ENCODE measurements around the gene DCTN2. TPM values are rescaled to one million over a fixed set of nuclear protein-coding genes. Genes with fewer than 3 reads are reported as not detected.
"Not testable (repeated sequence)": the region's sequence is repeated elsewhere in the genome, so short reads cannot be mapped to it uniquely, and the experiment has no call there.

The DCTN2 gene
- total and polyA plus RNA-seq, 2 donors (not counting 3 experiments of a cell fraction or from before 2014, with no cell fraction given) = 146 to 161 TPM

- intact Hi-C loops (cut with micrococcal nuclease); H3K79me2 ChIP-seq (ENCODE audit: control insufficient read depth, insufficient read depth, low read length); H2AFZ ChIP-seq (ENCODE audit: low read depth, low read length); H3K4me1 ChIP-seq (ENCODE audit: control insufficient read depth, extremely low read depth, insufficient read depth, low read length); H3K9me1 ChIP-seq (replicated peaks; ENCODE audit: control insufficient read depth, extremely low read depth, insufficient read depth, low read length); H3K9ac ChIP-seq (replicated peaks; ENCODE audit: extremely low read depth, insufficient read depth, low read length); H3K9me3 ChIP-seq (replicated peaks; ENCODE audit: control insufficient read depth, insufficient read depth, low read length); H3K27ac ChIP-seq (ENCODE audit: insufficient read depth, low read depth, low read length); CTCF ChIA-PET; DNase-seq (ENCODE audit: low read depth, low spot score); H3K4me3 ChIP-seq (replicated peaks in 1 of 3; ENCODE audit: insufficient read depth in 1 of 3, low read depth in 1 of 3, low read length in 3 of 3); H4K20me1 ChIP-seq (replicated peaks; ENCODE audit: control insufficient read depth, extremely low read depth, insufficient read depth, low read length); H3K27me3 ChIP-seq (ENCODE audit: control insufficient read depth in 2 of 2, insufficient read depth in 2 of 2, low read length in 2 of 2); dilution Hi-C loops (cut with MboI; ENCODE audit: extremely low pct_ligation_motif_present, low sequenced_read_pairs); BruUV-seq (replicated peaks); H3K4me2 ChIP-seq (ENCODE audit: insufficient read depth, low read length); FAIRE-seq: not testable (repeated sequence)
- POLR2A ChIA-PET = interaction anchor here (0.7 kb wide), 2 partner anchors 10 to 35 kb away, joined by 6 to 8 read pairs; no protein-coding TSS in a partner anchor
- peaks cover 24 to 43% of the 10 kb centered on the region in 2 experiments for H3K36me3 ChIP-seq (ENCODE audit: control insufficient read depth in 2 of 2, extremely low read depth in 1 of 2, insufficient read depth in 2 of 2, low read length in 2 of 2)
Observed at GRCh38 chr12:57502311-57502969, 44.6 kb downstream of the DCTN2 start.

DNA sequence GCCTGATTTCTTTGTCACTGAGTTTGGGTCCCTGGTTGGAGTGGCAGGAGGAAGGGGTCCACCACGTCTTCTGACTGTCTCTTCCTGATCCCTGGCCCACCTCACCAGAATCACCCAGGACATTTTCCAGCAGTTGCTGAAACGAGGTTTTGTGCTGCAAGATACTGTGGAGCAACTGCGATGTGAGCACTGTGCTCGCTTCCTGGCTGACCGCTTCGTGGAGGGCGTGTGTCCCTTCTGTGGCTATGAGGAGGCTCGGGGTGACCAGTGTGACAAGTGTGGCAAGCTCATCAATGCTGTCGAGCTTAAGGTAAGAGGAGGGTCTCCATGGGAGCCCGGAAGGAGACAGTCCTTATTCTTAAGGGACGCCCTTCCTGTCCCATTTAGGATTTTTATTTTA, 46.8 kb downstream of the DCTN2 start:
- CTCF ChIA-PET = no interaction called here
- FAIRE-seq = no peak
- H3K4me3 ChIP-seq (replicated peaks in 1 of 3; ENCODE audit: insufficient read depth in 1 of 3, low read depth in 1 of 3, low read length in 3 of 3) = no peak overlapping the region

More for the DNA sequence above, 46.8 kb downstream of the DCTN2 start:
- H2AFZ ChIP-seq (ENCODE audit: low read depth, low read length) = no peak overlapping the region
- no peaks in the 10 kb centered on the region for H3K27me3 ChIP-seq (ENCODE audit: control insufficient read depth in 2 of 2, insufficient read depth in 2 of 2, low read length in 2 of 2)
- no peaks in the 10 kb centered on the region for H3K4me1 ChIP-seq (ENCODE audit: control insufficient read depth, extremely low read depth, insufficient read depth, low read length)
- intact Hi-C loops (cut with micrococcal nuclease) (no loop called here), dilution Hi-C loops (cut with MboI; ENCODE audit: extremely low pct_ligation_motif_present, low sequenced_read_pairs) (no loop called here)
- H3K9me1 ChIP-seq (replicated peaks; ENCODE audit: control insufficient read depth, extremely low read depth, insufficient read depth, low read length) = no peaks in the 10 kb centered on the region
- no peaks in the 10 kb centered on the region for H4K20me1 ChIP-seq (replicated peaks; ENCODE audit: control insufficient read depth, extremely low read depth, insufficient read depth, low read length)
- H3K9me3 ChIP-seq (replicated peaks; ENCODE audit: control insufficient read depth, insufficient read depth, low read length) = no peaks in the 10 kb centered on the region
- H3K9ac ChIP-seq (replicated peaks; ENCODE audit: extremely low read depth, insufficient read depth, low read length) = no peak overlapping the region
- H3K27ac ChIP-seq (ENCODE audit: insufficient read depth, low read depth, low read length) = no peak overlapping the region
- no peak for TF ChIP-seq POLR2A (IDR thresholded peaks at IDR 0.05; ENCODE audit: low read depth, low read length)
- no peak for TF ChIP-seq GATA2 (IDR thresholded peaks at IDR 0.05; ENCODE audit: insufficient read depth, insufficient read length, low read depth, low read length)
- TF ChIP-seq JUN (IDR thresholded peaks at IDR 0.05; ENCODE audit: borderline replicate concordance, insufficient read depth, insufficient read length, low read depth) = no peak
- no peak for TF ChIP-seq POLR2AphosphoS5 (IDR thresholded peaks at IDR 0.05; ENCODE audit: insufficient read depth, low read depth, low read length)
- TF ChIP-seq MYC (IDR thresholded peaks at IDR 0.05; ENCODE audit: low read depth, low read length) = no peak
- no peak for TF ChIP-seq EZH2 (IDR thresholded peaks at IDR 0.05; ENCODE audit: borderline replicate concordance, low read depth, low read length, severe bottlenecking)
- no peak for TF ChIP-seq FOS (IDR thresholded peaks at IDR 0.05; ENCODE audit: borderline replicate concordance, insufficient read depth, low read length)
- TF ChIP-seq CTCF (IDR thresholded peaks at IDR 0.05; ENCODE audit: extremely low read depth in 1 of 2, insufficient read depth in 1 of 2, low read depth in 1 of 2, low read length in 2 of 2) = no peak
- TF ChIP-seq MAX (IDR thresholded peaks at IDR 0.05; ENCODE audit: insufficient read depth, insufficient read length) = no peak
- no peak for DNase-seq (ENCODE audit: low read depth, low spot score)
- BruUV-seq (replicated peaks) = no TSS peak
- peaks cover 26 to 36% of the 10 kb centered on the region in 2 experiments for H3K36me3 ChIP-seq (ENCODE audit: control insufficient read depth in 2 of 2, extremely low read depth in 1 of 2, insufficient read depth in 2 of 2, low read length in 2 of 2)
- no peak overlapping the region for H3K4me2 ChIP-seq (ENCODE audit: insufficient read depth, low read length)
- POLR2A ChIA-PET = interaction anchor here (1.2 kb wide), 1 partner anchor 16 kb away, joined by 4 read pairs; no protein-coding TSS in a partner anchor
- no peaks in the 10 kb centered on the region for H3K79me2 ChIP-seq (ENCODE audit: control insufficient read depth, insufficient read depth, low read length)

All from endothelial cell of umbilical vein (primary cell).